Measurements from ENCODE around the gene SIT1.

Gene SIT1

DNA sequence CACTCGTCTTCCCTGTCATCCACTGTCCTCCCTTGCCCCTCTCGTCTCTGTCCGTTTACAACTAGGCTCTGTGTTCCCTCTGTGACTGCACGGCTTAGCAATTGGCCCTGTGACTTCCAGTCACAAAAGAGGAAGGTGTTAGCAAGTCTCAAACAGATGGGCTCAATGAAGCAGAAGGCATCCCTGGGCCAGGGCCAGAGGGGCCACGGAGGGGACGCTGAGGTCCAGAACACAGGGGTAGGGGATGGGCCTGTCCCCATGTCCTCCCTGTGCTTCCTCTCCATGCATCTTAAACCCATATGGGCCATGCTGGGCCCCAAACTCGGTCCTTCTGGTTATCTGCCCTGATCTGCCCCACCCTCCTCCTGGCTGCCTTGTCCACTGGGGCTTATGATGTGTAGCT lies 32.4 kb downstream of the SIT1 start, which contains the start of gene CD72:
Gene CD72 (minus strand): TSS at position 89 of the 403 bp plus-strand sequence. CDS start 110 bp downstream, outside the sequence.
- no peak for ATAC-seq

DNA sequence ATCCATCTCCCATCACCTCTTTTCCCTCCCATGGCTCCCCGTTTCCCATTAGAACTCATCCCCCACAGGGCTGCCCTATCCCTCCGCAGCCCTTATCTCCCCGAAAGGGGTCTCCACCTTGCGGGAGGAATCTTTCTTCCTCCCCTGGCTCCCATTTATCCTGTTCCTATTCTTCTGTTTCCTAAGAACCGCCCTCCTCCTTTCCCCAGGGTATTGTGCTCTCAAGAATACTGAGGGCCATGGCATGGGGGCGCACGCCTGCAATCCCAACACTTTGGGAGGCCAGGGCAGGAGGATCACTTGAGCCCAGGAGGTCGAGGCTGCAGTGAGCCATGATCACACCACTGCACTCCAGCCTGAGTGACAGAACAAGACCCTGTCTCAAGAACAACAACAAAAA lies 33.2 kb downstream of the SIT1 start:
- no peak for ATAC-seq
- no peak for TF ChIP-seq SNAI2 (CRISPR knock-in tag; IDR thresholded peaks at IDR 0.05)
- TF ChIP-seq ZFP3 (CRISPR knock-in tag; IDR thresholded peaks at IDR 0.05), result no peak
- no peak for TF ChIP-seq PATZ1 (CRISPR knock-in tag; IDR thresholded peaks at IDR 0.05; ENCODE audit: borderline replicate concordance)
- no peak for TF ChIP-seq CSRNP3 (CRISPR knock-in tag; IDR thresholded peaks at IDR 0.05)
- TF ChIP-seq ZNF8 (CRISPR knock-in tag; IDR thresholded peaks at IDR 0.05), result no peak
- TF ChIP-seq TSHZ2 (CRISPR knock-in tag; IDR thresholded peaks at IDR 0.05), result no peak
- TF ChIP-seq CSDC2 (CRISPR knock-in tag; IDR thresholded peaks at IDR 0.05), result no peak
- TF ChIP-seq PPARA (CRISPR knock-in tag; IDR thresholded peaks at IDR 0.05; ENCODE audit: borderline replicate concordance), result no peak
- no peak for TF ChIP-seq BACH2 (CRISPR knock-in tag; IDR thresholded peaks at IDR 0.05; ENCODE audit: borderline replicate concordance)
- TF ChIP-seq ZNF70 (CRISPR knock-in tag; IDR thresholded peaks at IDR 0.05), result no peak
- TF ChIP-seq, protein P1, sequence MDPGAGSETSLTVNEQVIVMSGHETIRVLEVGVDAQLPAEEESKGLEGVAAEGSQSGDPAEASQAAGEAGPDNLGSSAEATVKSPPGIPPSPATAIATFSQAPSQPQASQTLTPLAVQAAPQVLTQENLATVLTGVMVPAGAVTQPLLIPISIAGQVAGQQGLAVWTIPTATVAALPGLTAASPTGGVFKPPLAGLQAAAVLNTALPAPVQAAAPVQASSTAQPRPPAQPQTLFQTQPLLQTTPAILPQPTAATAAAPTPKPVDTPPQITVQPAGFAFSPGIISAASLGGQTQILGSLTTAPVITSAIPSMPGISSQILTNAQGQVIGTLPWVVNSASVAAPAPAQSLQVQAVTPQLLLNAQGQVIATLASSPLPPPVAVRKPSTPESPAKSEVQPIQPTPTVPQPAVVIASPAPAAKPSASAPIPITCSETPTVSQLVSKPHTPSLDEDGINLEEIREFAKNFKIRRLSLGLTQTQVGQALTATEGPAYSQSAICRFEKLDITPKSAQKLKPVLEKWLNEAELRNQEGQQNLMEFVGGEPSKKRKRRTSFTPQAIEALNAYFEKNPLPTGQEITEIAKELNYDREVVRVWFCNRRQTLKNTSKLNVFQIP (CRISPR knock-in tag; IDR thresholded peaks at IDR 0.05; ENCODE audit: borderline replicate concordance, low read depth), result no peak
- no peak for TF ChIP-seq ISL1 (CRISPR knock-in tag; IDR thresholded peaks at IDR 0.05)

More for the DNA sequence above, 32.4 kb downstream of the SIT1 start, which contains the start of gene CD72:
- no peak for TF ChIP-seq TSHZ2 (CRISPR knock-in tag; IDR thresholded peaks at IDR 0.05)
- no peak for TF ChIP-seq OSR1 (CRISPR knock-in tag; IDR thresholded peaks at IDR 0.05)
- no peak for TF ChIP-seq ARNTL (CRISPR knock-in tag; IDR thresholded peaks at IDR 0.05; ENCODE audit: borderline replicate concordance, low read depth)
- no peak for TF ChIP-seq RARB (CRISPR knock-in tag; IDR thresholded peaks at IDR 0.05)
- TF ChIP-seq SNAI2 (CRISPR knock-in tag; IDR thresholded peaks at IDR 0.05), result no peak
- no peak for TF ChIP-seq TOX (CRISPR knock-in tag; IDR thresholded peaks at IDR 0.05; ENCODE audit: borderline replicate concordance)
- no peak for TF ChIP-seq PPARA (CRISPR knock-in tag; IDR thresholded peaks at IDR 0.05; ENCODE audit: borderline replicate concordance)
- TF ChIP-seq ZNF565 (CRISPR knock-in tag; conservative IDR thresholded peaks at IDR 0.05; ENCODE audit: low read depth), result no peak
- no peak for TF ChIP-seq CREB5 (CRISPR knock-in tag; IDR thresholded peaks at IDR 0.05; ENCODE audit: low read depth)
- no peak for TF ChIP-seq ESRRG (CRISPR knock-in tag; IDR thresholded peaks at IDR 0.05)
- no peak for TF ChIP-seq TCF4 (CRISPR knock-in tag; IDR thresholded peaks at IDR 0.05; ENCODE audit: borderline replicate concordance)
- no peak for TF ChIP-seq ZFP3 (CRISPR knock-in tag; IDR thresholded peaks at IDR 0.05)
- no peak for TF ChIP-seq PATZ1 (CRISPR knock-in tag; IDR thresholded peaks at IDR 0.05; ENCODE audit: borderline replicate concordance)
